Testis (tissue), 3 donors: ENCODE results near the gene GLUD2. TPM values are rescaled to one million over a fixed set of nuclear protein-coding genes. Genes with fewer than 3 reads are reported as not detected.

Experiments
- DNase-seq: peaks from one replicate; pipeline ENCODE4 v3.0.0-alpha.2; 2019
- H3K27ac ChIP-seq, 2 donors: fragments of 200-600 bp; sonication (generic); one replicate each; pipeline ENCODE4 v1.5.1; 2019
- H3K27me3 ChIP-seq: fragments of 200-600 bp; sonication (generic); one replicate; pipeline ENCODE4 v1.5.1; 2019
- H3K36me3 ChIP-seq: fragments of 200-600 bp; sonication (generic); one replicate; pipeline ENCODE4 v1.5.1; 2017; ENCODE audit warnings: low read depth; ENCODE audit errors: missing control alignments
- H3K4me1 ChIP-seq: fragments of 200-600 bp; sonication (generic); one replicate; pipeline ENCODE4 v1.5.1; 2019
- H3K4me3 ChIP-seq, 2 donors: fragments of 200-600 bp; sonication (generic); one replicate each; pipeline ENCODE4 v1.5.1; 2017 to 2019
- H3K9me3 ChIP-seq: fragments of 200-600 bp; sonication (generic); one replicate; pipeline ENCODE4 v1.5.1; 2017
- POLR2A ChIP-seq: fragments of 450-650 bp; IDR thresholded peaks from one replicate; pipeline ENCODE4 v1.6.1; 2017; ENCODE audit warnings: antibody characterized with exemption, mild to moderate bottlenecking, moderate library complexity
- WGBS, 2 donors: methylation state at CpG; one replicate each; pipeline ENCODE4 v1.1.5; 2018; 5-methylcytosine and 5-hydroxymethylcytosine counted together
- intact Hi-C: fragments of 100-400 bp; cut with DNase I; formaldehyde crosslinking; loops from one replicate; pipeline ENCODE4 v1.15.1; 2023; ENCODE audit warnings: low total_unique reads
- polyA plus RNA-seq: library from polyadenylated mRNA; stranded (reverse); fragments of 350-450 nt; fragmentation: Illumina TruSeq; extraction: RNeasy Lipid Tissue Mini Kit (QIAGEN cat#74804); gene quantifications from one replicate; pipeline ENCODE4 v1.2.3, GENCODE V29; 2014; ENCODE audit warnings: low read depth, low replicate concordance; ENCODE audit not compliant: insufficient read depth
- total RNA-seq, 2 donors: library from RNA; depleted of rRNA; stranded (reverse); fragments of >200 nt; gene quantifications; one replicate each; pipeline ENCODE4 v1.2.3, GENCODE V29; 2016
- TF ChIP-seq, protein P1 (sequence below), 3 experiments: fragments of 450-650 bp in 2 of 3; fragments of 200-600 bp in 1 of 3; sonication (generic) in 1 of 3; IDR thresholded peaks; one replicate each; pipeline ENCODE4 v1.5.1; 2016 to 2019; ENCODE audit warnings: antibody characterized with exemption in 3 of 3, mild to moderate bottlenecking in 2 of 3, moderate library complexity in 1 of 3

GLUD2 gene
- total and polyA plus RNA-seq, 3 donors from 2014 or later = 68.5 to 176 (median 135) TPM

DNA sequence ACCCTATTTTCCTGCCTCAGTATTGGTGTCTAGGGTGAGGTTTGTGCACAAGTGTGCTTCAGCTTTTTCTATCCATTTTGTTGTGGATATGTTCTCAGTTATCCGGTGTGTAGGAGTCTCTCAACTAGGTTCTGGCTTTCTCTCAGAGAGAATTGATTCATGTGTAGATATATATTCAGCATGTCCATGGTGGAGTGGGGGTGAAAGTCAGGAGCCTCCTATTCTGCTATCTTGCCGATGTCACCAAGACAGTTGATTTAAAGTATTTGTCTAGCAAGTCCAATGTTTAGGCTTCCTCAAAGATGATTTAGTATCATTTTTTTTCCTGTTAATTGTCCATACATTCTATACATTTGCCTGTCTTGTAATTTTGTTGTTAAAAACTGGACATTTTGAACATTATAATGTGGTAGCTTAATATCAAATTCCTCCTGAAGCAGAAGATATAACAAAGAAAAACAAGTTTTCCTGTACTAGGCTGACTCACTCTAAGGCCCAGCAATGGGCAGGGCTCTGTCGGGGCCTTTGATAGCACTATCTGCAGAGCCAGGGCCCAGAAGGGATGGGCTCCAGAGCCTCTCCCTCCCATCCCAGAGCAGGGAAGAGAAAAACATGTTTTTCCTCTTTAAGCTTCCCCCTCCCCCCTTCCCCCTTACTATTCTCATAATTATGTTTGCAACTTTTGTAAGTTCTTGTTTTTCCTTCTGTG is 37.6 kb downstream of the GLUD2 start:
- TF ChIP-seq, protein P1, sequence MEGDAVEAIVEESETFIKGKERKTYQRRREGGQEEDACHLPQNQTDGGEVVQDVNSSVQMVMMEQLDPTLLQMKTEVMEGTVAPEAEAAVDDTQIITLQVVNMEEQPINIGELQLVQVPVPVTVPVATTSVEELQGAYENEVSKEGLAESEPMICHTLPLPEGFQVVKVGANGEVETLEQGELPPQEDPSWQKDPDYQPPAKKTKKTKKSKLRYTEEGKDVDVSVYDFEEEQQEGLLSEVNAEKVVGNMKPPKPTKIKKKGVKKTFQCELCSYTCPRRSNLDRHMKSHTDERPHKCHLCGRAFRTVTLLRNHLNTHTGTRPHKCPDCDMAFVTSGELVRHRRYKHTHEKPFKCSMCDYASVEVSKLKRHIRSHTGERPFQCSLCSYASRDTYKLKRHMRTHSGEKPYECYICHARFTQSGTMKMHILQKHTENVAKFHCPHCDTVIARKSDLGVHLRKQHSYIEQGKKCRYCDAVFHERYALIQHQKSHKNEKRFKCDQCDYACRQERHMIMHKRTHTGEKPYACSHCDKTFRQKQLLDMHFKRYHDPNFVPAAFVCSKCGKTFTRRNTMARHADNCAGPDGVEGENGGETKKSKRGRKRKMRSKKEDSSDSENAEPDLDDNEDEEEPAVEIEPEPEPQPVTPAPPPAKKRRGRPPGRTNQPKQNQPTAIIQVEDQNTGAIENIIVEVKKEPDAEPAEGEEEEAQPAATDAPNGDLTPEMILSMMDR (IDR thresholded peaks at IDR 0.05) = no peak
- no peak for TF ChIP-seq POLR2A
- Histone ChIP-seq H3K36me3 (no peaks in the 10 kb centered on the region), H3K27me3 (no peaks in the 10 kb centered on the region), H3K27ac (no peak overlapping the region), H3K4me1 (no peaks in the 10 kb centered on the region), H3K4me3 (no peak overlapping the region), H3K9me3 (no peaks in the 10 kb centered on the region)
- WGBS, 2 donors = 53 to 62% methylated on average over 3 of the region's 3 CpGs
- intact Hi-C loops = no loop called here
- peak; percentile 13 for DNase-seq

DNA sequence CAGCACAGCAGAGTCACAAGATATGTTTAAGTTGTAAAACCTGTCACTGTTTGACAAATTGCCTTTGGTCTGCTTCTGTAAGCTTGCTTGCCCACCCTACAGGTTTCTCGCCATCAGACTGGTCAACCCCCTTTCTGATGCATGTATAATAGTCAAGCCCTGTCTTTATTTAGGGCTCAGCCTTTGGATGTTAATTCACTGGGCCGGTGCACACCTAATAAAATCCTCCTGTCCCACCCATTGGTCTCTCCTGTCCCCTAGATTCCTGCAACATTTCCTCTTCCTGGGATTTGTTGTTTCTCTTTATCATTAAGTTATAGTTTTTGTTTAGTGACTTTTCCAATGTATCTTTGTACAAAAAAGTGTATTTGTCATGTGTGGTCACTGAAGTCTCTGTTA is 38.2 kb downstream of the GLUD2 start:
- Histone ChIP-seq H3K9me3 (no peaks in the 10 kb centered on the region), H3K36me3 (no peaks in the 10 kb centered on the region), H3K27ac (no peak overlapping the region), H3K4me1 (no peaks in the 10 kb centered on the region), H3K27me3 (no peaks in the 10 kb centered on the region), H3K4me3 (no peak overlapping the region)
- DNase-seq = no peak
- intact Hi-C loops = no loop called here
- WGBS, 2 donors = 91 to 94% methylated on average over 2 of the region's 2 CpGs
- TF ChIP-seq, protein P1 (IDR thresholded peaks at IDR 0.05) = no peak
- TF ChIP-seq POLR2A = no peak

DNA sequence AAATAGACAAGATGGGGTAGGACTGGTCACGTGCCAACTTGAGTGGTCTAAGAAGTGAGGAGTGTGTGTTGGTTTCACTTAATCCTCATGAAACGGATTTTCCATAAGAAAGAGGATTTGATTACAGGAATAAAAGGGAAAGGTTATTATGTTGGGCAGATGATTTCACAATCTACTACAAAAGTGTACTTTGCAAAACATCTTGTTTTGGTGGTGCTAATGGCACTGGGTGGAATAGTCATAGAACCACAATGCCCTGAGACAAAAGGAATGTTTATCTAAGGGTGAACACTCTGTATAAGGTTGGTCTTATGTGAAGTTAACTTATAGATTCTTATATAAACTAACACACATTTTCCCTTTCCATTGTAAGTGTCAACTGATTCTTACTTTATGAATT is 45.6 kb downstream of the GLUD2 start:
- Histone ChIP-seq H3K36me3 (no peaks in the 10 kb centered on the region), H3K27me3 (no peaks in the 10 kb centered on the region), H3K9me3 (no peaks in the 10 kb centered on the region), H3K4me3 (no peak overlapping the region), H3K27ac (no peak overlapping the region), H3K4me1 (no peaks in the 10 kb centered on the region)
- no peak for DNase-seq
- WGBS, 2 donors = 75 to 77% methylated on average over 2 of the region's 2 CpGs
- no peak for TF ChIP-seq POLR2A
- TF ChIP-seq, protein P1 (IDR thresholded peaks at IDR 0.05) = no peak
- intact Hi-C loops = no loop called here

Other genes starting within 250 kb of the GLUD2 start
- gene CT47B1, start 171.7 kb upstream of the GLUD2 start, total RNA-seq = 10 to 100 TPM; 11.0 to 17.9 TPM
- 5.9 TPM for gene CT47B1, start 171.7 kb upstream of the GLUD2 start, polyA plus RNA-seq
- gene CT47A11, start 110.5 kb upstream of the GLUD2 start, total RNA-seq = not detected
- gene CT47A11, start 110.5 kb upstream of the GLUD2 start, polyA plus RNA-seq = not detected
- not detected for gene CT47A10, start 105.6 kb upstream of the GLUD2 start, total RNA-seq
- gene CT47A10, start 105.6 kb upstream of the GLUD2 start, polyA plus RNA-seq = not detected
- not detected for gene CT47A9, start 100.7 kb upstream of the GLUD2 start, total RNA-seq
- not detected for gene CT47A9, start 100.7 kb upstream of the GLUD2 start, polyA plus RNA-seq
- gene CT47A8, start 95.9 kb upstream of the GLUD2 start, total RNA-seq = not detected
- not detected for gene CT47A8, start 95.9 kb upstream of the GLUD2 start, polyA plus RNA-seq
- not detected for gene CT47A7, start 91.0 kb upstream of the GLUD2 start, total RNA-seq
- not detected for gene CT47A7, start 91.0 kb upstream of the GLUD2 start, polyA plus RNA-seq
- gene CT47A6, start 86.1 kb upstream of the GLUD2 start, total RNA-seq = 1 to 10 TPM; 3.1 to 3.8 TPM
- gene CT47A6, start 86.1 kb upstream of the GLUD2 start, polyA plus RNA-seq = not detected
- gene CT47A5, start 81.3 kb upstream of the GLUD2 start, total RNA-seq = not detected
- not detected for gene CT47A5, start 81.3 kb upstream of the GLUD2 start, polyA plus RNA-seq
- gene CT47A4, start 76.4 kb upstream of the GLUD2 start, total RNA-seq = not detected
- not detected for gene CT47A4, start 76.4 kb upstream of the GLUD2 start, polyA plus RNA-seq
- not detected for gene CT47A3, start 71.5 kb upstream of the GLUD2 start, total RNA-seq
- not detected for gene CT47A3, start 71.5 kb upstream of the GLUD2 start, polyA plus RNA-seq
- gene CT47A2, start 66.7 kb upstream of the GLUD2 start, total RNA-seq = not detected
- not detected for gene CT47A2, start 66.7 kb upstream of the GLUD2 start, polyA plus RNA-seq
- gene CT47A1, start 61.9 kb upstream of the GLUD2 start, total RNA-seq = 1 to 10 TPM in 1 of 2 donors, not detected in 1; 2.0 TPM
- not detected for gene CT47A1, start 61.9 kb upstream of the GLUD2 start, polyA plus RNA-seq